HFF-Myc (cell line): ENCODE measurements around the gene IQSEC1.

Experiments
- DNase-seq: peaks from one replicate; pipeline ENCODE4 v3.0.0-alpha.2; 2011; ENCODE audit warnings: low read depth; ENCODE audit errors: extremely low read depth
- H3K4me3 ChIP-seq: replicated peaks from 2 replicates; pipeline ENCODE4 v1.5.1; 2011; ENCODE audit warnings: low read depth, mild to moderate bottlenecking, control low read depth, low read length
- CTCF ChIP-seq: IDR thresholded peaks from 2 replicates; pipeline ENCODE4 v1.5.1; 2012; ENCODE audit warnings: mild to moderate bottlenecking, low read depth, low read length, control low read depth; ENCODE audit errors: missing control alignments

Gene IQSEC1

GRCh38 chr3:13062647-13063046, 10.6 kb downstream of the IQSEC1 start:
- no peak for TF ChIP-seq CTCF
- no peak for DNase-seq

GRCh38 chr3:13060341-13060910, 12.8 kb downstream of the IQSEC1 start:
- DNase-seq, result no peak
- no peak overlapping the region for H3K4me3 ChIP-seq
- TF ChIP-seq CTCF, result no peak

More at GRCh38 chr3:13062647-13063046, 10.6 kb downstream of the IQSEC1 start:
- no peak overlapping the region for H3K4me3 ChIP-seq

DNA sequence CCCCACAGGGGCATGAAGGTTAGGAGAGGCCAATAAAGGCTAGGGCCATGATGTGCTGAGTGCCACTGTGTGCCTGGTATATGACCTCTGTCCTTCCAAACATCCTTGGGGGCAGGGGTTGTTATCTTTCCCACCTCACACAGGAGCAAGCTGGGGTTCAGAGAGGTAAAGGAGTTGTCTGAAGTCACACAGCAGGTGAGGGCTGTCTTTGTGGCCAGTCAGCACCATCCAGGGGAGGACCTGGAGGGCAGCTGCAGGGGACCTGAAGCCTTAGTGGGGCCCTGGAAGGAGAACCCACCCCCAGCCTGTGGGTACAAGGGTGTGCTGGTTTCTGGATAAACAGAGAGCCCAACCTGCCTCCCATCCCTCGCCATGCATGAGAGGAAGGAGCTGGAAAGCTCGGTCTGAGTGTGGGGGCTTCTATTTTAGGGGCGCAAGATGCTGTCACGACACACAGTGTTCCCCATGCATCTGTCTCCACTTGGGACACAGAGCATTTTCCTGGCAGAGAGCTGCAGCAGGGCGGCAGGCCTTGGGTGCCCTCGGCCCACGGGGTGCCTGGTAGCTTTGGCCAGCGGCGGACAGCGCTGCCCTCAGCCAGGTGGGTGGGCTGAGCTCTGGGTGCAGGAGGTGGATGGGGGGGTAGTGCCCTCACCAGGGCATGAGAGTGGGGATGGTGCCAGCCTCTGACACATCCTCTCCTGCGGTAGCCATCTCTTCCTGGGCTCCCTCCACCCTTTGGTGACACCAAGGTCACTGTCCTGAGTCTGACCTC, 14.7 kb downstream of the IQSEC1 start:
- TF ChIP-seq CTCF, result no peak
- no peak overlapping the region for H3K4me3 ChIP-seq
- DNase-seq, result no peak

GRCh38 chr3:13057282-13058040, 15.8 kb downstream of the IQSEC1 start:
- no peak for DNase-seq
- H3K4me3 ChIP-seq, result no peak overlapping the region
- no peak for TF ChIP-seq CTCF

GRCh38 chr3:13055634-13056033, 17.6 kb downstream of the IQSEC1 start:
- no peak for TF ChIP-seq CTCF
- H3K4me3 ChIP-seq, result no peak overlapping the region
- DNase-seq, result no peak

- no peak for DNase-seq
These were observed 18.6 kb downstream of the IQSEC1 start for GRCh38 chr3:13054341-13055285.

More at GRCh38 chr3:13054341-13055285, 18.6 kb downstream of the IQSEC1 start:
- no peak for TF ChIP-seq CTCF
- no peak overlapping the region for H3K4me3 ChIP-seq
